Left ventricle myocardium superior (tissue), 1 donor: ENCODE data around the gene AWAT1. TPM values are rescaled to one million over a fixed set of nuclear protein-coding genes. Genes with fewer than 3 reads are reported as not detected.
"Not testable (repeated sequence)": the region's sequence is repeated elsewhere in the genome, so short reads cannot be mapped to it uniquely, and the experiment has no call there.

Experiments
- ATAC-seq: fragments of 200-7000 bp; cut with Tn5 transposase; one replicate; pipeline ENCODE4 v1.9.1; 2020; ENCODE audit warnings: mild to moderate bottlenecking, moderate library complexity
- DNase-seq: peaks from one replicate; pipeline ENCODE4 v3.0.0-alpha.2; 2020
- intact Hi-C: fragments of 100-400 bp; cut with micrococcal nuclease; formaldehyde crosslinking; loops from one replicate; pipeline ENCODE4 v1.11.0; 2022
- total RNA-seq: library from RNA; stranded (reverse); fragmentation: NEBNext Ultra II Directional; extraction: Animal tissue kit (Norgen Biotek cat#: 25700); gene quantifications from one replicate; pipeline ENCODE4 v1.2.1, GENCODE V29; 2021
- donor health status: DM: no; HTN: yes; CAD: no; lungs with severe emphysema.

AWAT1 gene
- total RNA-seq, 1 donor from 2014 or later = not detected

DNA sequence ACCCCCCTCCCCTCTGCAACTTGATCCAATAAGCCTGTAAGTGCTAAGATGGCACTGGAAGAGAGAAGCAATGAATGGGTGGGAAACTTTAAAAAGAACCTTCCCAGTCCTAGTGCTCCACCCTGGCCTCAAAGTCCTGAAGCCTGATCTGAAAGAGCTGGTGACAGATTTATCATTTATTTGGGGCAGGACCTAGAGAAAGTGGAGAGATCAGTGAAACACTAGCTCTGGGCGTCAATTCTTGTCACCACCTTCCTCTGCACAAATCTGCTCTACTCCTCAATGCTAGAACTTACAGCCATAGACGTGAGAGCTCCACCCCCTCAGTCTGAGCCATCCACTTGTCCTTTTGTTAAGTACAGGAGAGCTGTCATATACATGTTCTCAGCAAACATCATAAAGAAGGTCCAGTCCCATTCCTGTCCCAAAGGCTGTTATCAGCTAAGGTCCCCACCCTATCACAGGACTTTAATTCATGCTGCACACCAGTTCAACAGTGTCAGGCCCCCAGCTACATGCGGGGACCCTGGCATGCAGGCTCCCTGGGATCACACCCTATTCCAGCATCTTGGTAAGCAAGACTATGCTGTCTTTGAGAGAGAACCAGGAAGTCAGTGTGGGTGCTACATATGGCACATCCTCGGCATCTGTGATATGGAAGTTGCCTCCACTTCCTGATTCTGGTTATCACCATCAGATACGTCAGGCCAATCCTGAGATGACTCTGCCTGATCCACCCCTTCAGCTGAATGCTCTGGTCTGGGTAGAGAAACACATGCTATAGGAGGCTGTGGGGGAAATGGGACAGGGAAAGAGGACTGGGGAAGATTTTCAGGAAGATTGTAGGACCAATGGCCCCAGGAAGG, 23.2 kb downstream of the AWAT1 start:
- no peak for ATAC-seq
- intact Hi-C loops = no loop called here

GRCh38 chrX:70260104-70260503, 25.6 kb downstream of the AWAT1 start, which contains the start of gene P2RY4:
P2RY4 (minus strand) TSS chrX:70260204; CDS start chrX:70259624, 580 bp downstream.
- ATAC-seq (no peak), DNase-seq (no peak)
- intact Hi-C loops = no loop called here

More for the DNA sequence above, 23.2 kb downstream of the AWAT1 start:
- DNase-seq = no peak

- peak; percentile 39 for DNase-seq
- peak; percentile 55 for ATAC-seq
- intact Hi-C loops = no loop called here
These were observed 28.6 kb downstream of the AWAT1 start for GRCh38 chrX:70262952-70263567.

DNA sequence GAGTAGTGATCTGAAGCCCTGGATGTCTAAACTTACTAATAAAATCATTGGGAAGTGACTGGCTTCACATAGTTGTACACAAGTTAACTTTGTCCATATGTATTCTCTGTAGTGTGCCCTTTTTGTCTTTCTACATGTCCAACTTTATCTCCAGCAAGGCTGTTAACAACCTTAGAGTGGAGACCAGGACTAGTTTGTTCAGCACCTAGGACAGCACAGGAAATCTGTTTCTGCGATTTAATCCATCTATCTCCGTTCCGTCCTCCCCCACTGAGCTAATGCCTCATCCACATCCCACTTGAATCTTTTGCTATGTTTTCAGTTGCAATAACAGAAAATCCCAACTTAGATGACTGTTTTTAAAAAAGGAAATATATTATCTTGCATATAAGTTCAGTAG, 30.3 kb downstream of the AWAT1 start:
- DNase-seq = no peak
- intact Hi-C loops = no loop called here
- no peak for ATAC-seq

DNA sequence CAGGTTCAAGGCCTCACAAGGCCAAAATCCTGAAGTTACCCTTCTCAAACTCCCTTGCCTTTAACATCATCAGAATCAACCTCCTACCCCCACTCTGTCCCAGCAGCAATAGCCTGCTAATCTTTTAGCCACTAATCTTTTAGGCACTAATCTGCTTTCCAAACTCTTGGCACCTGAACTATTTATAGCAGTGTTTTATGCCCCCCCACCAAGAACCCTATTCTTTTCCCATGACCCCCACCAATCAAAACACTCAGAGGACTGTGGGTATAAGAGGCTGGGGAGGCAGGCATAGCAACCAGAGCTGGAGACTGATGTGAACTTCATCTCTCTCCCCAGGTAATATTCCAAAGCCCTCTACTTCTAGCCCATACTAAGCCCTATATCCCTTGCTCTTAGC, 33.6 kb downstream of the AWAT1 start, which contains the start of gene ARR3:
TSS of gene ARR3 (plus strand) at position 301 of the 400 bp plus-strand sequence. CDS start 1,052 bp downstream, outside the sequence.
- ATAC-seq = no peak
- intact Hi-C loops = no loop called here
- DNase-seq = no peak

DNA sequence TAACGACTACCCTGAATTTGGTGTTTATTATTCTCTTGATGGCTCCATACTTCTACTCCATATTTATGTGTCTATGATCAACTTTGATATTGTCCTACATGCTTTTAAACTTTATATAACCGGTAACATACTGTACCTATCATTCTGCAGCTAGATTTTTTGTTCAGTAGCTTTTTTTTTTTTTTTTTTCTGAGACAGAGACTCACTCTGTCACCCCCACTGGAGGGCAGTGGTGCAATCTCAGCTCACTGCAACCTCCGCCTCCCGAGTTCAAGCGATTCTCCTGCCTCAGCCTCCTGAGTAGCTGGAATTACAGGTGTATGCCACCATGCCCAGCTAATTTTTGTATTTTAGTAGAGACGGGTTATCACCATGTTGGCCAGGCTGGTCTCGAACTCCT, 39.6 kb downstream of the AWAT1 start:
- intact Hi-C loops, ATAC-seq, DNase-seq: not testable (repeated sequence)

DNA sequence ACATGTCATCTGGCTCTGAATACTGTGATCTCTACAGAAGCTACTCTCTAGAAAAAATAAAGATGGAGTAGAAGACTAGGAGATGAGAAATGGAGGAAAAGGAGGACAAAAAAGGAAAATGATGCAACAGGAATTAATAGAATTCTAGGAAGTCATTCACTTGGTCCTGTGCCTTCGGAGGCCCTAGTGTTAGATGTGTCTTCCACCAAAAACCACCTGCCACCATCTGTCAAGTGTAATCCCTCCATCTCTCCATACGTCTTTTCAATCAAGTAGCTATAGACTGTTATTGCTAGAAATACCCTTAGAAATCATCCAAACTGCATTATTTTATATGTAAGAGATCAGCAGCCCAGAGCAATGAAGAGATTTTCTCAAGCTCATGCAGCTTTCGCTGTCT, 44.6 kb downstream of the AWAT1 start:
- intact Hi-C loops = no loop called here
- no peak for DNase-seq

DNA sequence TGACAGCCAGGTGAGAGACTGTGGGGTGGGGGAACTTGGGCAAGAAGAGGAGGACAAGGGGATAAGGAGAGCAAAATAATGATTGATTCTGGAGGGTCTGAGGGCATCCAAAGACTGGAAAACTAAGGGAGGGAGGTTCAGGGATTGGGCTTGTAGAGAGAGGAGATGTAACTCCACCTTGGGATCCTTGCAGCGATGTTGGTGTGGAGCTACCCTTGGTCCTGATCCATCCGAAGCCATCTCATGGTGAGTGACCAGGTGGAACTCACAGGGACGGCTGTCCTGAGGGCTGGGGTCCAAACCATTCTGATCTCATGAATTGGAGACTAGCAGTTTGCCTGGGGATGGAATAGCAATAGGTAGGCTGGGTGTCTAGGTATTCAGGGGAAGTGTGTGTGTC, 46.1 kb downstream of the AWAT1 start:
- DNase-seq (no peak), ATAC-seq (no peak)
- intact Hi-C loops = no loop called here

More for the DNA sequence above, 44.6 kb downstream of the AWAT1 start:
- ATAC-seq = no peak

- DNase-seq (no peak), ATAC-seq (no peak)
- intact Hi-C loops = no loop called here
These were observed 47.5 kb downstream of the AWAT1 start, which contains the start of gene RAB41 for GRCh38 chrX:70281951-70282350. RAB41 (plus strand) TSS chrX:70282172; CDS start chrX:70282218, 46 bp downstream.

- intact Hi-C loops = no loop called here
- ATAC-seq (no peak), DNase-seq (no peak)
These were observed 54.8 kb downstream of the AWAT1 start for GRCh38 chrX:70289168-70289792.

Other genes with a start within 250 kb of the AWAT1 start
- gene AWAT2, start 184.7 kb upstream of the AWAT1 start, total RNA-seq = not detected
- not detected for gene OTUD6A, start 172.2 kb upstream of the AWAT1 start, total RNA-seq
- gene IGBP1, start 101.2 kb upstream of the AWAT1 start, total RNA-seq = 59.0 TPM
- not detected for gene DGAT2L6, start 57.2 kb upstream of the AWAT1 start, total RNA-seq
- gene P2RY4, start 25.5 kb downstream of the AWAT1 start, total RNA-seq = not detected
- gene ARR3, start 33.7 kb downstream of the AWAT1 start, total RNA-seq = not detected
- not detected for gene RAB41, start 47.5 kb downstream of the AWAT1 start, total RNA-seq
- gene PDZD11, start 55.3 kb downstream of the AWAT1 start, total RNA-seq = 33.7 TPM
- gene KIF4A, start 55.4 kb downstream of the AWAT1 start, total RNA-seq = 0.40 TPM
- not detected for gene GDPD2, start 188.7 kb downstream of the AWAT1 start, total RNA-seq
- gene DLG3, start 210.2 kb downstream of the AWAT1 start, total RNA-seq = 11.5 TPM